ENCODE measurements around the gene RAB8B. TPM values are rescaled to one million over a fixed set of nuclear protein-coding genes. Genes with fewer than 3 reads are reported as not detected.

The RAB8B gene
- total and polyA plus RNA-seq, 10 of the 15 experiments (the other 5 are each of a cell fraction or from before 2014, with no cell fraction given), result 17.8 to 104 (median 65.1) TPM

DNA sequence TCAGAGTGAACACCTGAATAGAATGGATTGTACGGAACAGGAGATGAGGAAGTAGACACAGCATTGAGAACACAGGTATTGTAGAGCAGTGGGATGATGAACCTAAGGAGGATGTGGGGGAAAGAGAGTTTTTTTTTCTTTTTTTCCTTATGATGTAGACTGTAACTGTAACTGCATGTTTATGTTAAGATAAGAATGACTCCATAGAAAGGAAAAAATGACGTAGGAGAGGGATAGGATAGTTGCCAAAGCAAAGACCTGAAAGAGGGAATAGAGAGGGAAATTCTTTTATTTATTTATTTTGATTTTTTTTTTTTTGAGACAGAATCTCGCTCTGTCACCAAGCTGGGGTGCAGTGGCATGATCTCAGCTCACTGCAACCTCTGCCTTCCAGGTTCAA, 121.2 kb downstream of the RAB8B start:
- in situ Hi-C loops (cut with MboI), result no loop called here
- no peak for FAIRE-seq

DNA sequence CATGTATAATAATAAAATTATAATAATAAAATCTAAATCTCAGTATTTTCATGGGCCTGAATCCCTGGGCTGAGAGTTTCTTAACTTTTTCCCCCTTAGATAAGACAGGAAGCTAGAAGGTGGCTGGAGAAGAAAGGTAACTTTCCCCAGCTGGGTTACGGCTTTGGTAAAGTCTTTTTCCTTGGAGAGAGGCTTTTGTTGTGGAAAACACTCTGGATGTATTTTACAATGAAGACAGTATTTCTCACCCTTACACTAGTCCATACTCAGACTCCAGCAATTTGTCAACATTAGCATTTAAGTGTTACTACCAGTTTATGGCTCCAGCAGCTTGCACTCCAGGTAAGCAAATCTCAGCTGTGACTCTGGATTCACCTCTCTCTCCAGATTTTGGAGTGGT, 122.9 kb downstream of the RAB8B start:
- ChIA-PET RAD21 (ENCODE audit: unreplicated experiment) (interaction anchor here (0.6 to 1.1 kb wide), 2 partner anchors 20 to 150 kb away, joined by 3 read pairs; no protein-coding TSS in a partner anchor), POLR2A (interaction anchor here (0.7 kb wide), 1 partner anchor 186 kb away, joined by 4 read pairs; no protein-coding TSS in a partner anchor), CTCF (interaction anchor here (0.7 to 1.3 kb wide), 2 partner anchors 90 to 264 kb away, joined by 3 to 5 read pairs; no protein-coding TSS in a partner anchor), SMC1A (ENCODE audit: uncharacterized antibody, unreplicated experiment) (interaction anchor here (0.9 to 2.0 kb wide), 7 partner anchors 11 to 135 kb away, joined by 3 to 10 read pairs (median 3); no protein-coding TSS in a partner anchor)
- in situ Hi-C loops (cut with MboI), result no loop called here
- no peak for ATAC-seq
- H3K9me3 ChIP-seq (replicated peaks; ENCODE audit: control insufficient read depth, insufficient read depth, low read length), result no peaks in the 10 kb centered on the region
- intact Hi-C loops (cut with micrococcal nuclease; ENCODE audit: unreplicated experiment), result no loop called here
- H3K27ac ChIP-seq (ENCODE audit: control insufficient read depth, insufficient read depth), result no peak overlapping the region
- H3K4me3 ChIP-seq, result no peak overlapping the region
- no peaks in the 10 kb centered on the region for H3K79me2 ChIP-seq (ENCODE audit: control insufficient read depth, insufficient read depth, low read length)
- H3K9ac ChIP-seq (ENCODE audit: control insufficient read depth, insufficient read depth, low read length), result no peak overlapping the region
- TF ChIP-seq, protein P1, sequence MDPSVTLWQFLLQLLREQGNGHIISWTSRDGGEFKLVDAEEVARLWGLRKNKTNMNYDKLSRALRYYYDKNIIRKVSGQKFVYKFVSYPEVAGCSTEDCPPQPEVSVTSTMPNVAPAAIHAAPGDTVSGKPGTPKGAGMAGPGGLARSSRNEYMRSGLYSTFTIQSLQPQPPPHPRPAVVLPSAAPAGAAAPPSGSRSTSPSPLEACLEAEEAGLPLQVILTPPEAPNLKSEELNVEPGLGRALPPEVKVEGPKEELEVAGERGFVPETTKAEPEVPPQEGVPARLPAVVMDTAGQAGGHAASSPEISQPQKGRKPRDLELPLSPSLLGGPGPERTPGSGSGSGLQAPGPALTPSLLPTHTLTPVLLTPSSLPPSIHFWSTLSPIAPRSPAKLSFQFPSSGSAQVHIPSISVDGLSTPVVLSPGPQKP (IDR thresholded peaks at IDR 0.05; ENCODE audit: low read depth, low read length), result no peak
- no peak for TF ChIP-seq PAX8 (IDR thresholded peaks at IDR 0.05)
- no peak for TF ChIP-seq MEF2B (IDR thresholded peaks at IDR 0.05; ENCODE audit: partially characterized antibody, poor library complexity, severe bottlenecking)
- no peak for TF ChIP-seq YBX1 (IDR thresholded peaks at IDR 0.05)
- TF ChIP-seq, protein P2, sequence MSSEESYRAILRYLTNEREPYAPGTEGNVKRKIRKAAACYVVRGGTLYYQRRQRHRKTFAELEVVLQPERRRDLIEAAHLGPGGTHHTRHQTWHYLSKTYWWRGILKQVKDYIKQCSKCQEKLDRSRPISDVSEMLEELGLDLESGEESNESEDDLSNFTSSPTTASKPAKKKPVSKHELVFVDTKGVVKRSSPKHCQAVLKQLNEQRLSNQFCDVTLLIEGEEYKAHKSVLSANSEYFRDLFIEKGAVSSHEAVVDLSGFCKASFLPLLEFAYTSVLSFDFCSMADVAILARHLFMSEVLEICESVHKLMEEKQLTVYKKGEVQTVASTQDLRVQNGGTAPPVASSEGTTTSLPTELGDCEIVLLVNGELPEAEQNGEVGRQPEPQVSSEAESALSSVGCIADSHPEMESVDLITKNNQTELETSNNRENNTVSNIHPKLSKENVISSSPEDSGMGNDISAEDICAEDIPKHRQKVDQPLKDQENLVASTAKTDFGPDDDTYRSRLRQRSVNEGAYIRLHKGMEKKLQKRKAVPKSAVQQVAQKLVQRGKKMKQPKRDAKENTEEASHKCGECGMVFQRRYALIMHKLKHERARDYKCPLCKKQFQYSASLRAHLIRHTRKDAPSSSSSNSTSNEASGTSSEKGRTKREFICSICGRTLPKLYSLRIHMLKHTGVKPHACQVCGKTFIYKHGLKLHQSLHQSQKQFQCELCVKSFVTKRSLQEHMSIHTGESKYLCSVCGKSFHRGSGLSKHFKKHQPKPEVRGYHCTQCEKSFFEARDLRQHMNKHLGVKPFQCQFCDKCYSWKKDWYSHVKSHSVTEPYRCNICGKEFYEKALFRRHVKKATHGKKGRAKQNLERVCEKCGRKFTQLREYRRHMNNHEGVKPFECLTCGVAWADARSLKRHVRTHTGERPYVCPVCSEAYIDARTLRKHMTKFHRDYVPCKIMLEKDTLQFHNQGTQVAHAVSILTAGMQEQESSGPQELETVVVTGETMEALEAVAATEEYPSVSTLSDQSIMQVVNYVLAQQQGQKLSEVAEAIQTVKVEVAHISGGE (CRISPR knock-in tag; IDR thresholded peaks at IDR 0.05), result no peak
- TF ChIP-seq CHD4 (IDR thresholded peaks at IDR 0.05), result no peak
- no peak for TF ChIP-seq SMAD5 (IDR thresholded peaks at IDR 0.05; ENCODE audit: low read depth)
- no peak for TF ChIP-seq SMAD1 (IDR thresholded peaks at IDR 0.05; ENCODE audit: low read depth, partially characterized antibody)
- TF ChIP-seq, protein P3, sequence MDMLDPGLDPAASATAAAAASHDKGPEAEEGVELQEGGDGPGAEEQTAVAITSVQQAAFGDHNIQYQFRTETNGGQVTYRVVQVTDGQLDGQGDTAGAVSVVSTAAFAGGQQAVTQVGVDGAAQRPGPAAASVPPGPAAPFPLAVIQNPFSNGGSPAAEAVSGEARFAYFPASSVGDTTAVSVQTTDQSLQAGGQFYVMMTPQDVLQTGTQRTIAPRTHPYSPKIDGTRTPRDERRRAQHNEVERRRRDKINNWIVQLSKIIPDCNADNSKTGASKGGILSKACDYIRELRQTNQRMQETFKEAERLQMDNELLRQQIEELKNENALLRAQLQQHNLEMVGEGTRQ (IDR thresholded peaks at IDR 0.05; ENCODE audit: borderline replicate concordance, low read depth, low read length), result no peak
- no peak for DNase-seq (ENCODE audit: low read depth, low spot score)
- WGBS (ENCODE audit: insufficient coverage, insufficient replicate concordance, low lambda C conversion rate, missing lambda C conversion rate), result 100% methylated on average over 1 of the region's 1 CpG
- no peak overlapping the region for H3K4me2 ChIP-seq (ENCODE audit: control insufficient read depth, insufficient read depth)
- no peaks in the 10 kb centered on the region for H4K20me1 ChIP-seq (ENCODE audit: control insufficient read depth, insufficient read depth)
- BruUV-seq (replicated peaks), result no TSS peak
- no peak for FAIRE-seq
- no peaks in the 10 kb centered on the region for H3K27me3 ChIP-seq (replicated peaks in 1 of 2; ENCODE audit: control insufficient read depth in 2 of 2, insufficient read depth in 2 of 2, low read length in 1 of 2)
- H3K36me3 ChIP-seq (ENCODE audit: control insufficient read depth in 2 of 2, insufficient read depth in 2 of 2, low read length in 1 of 2), result no peaks in the 10 kb centered on the region
- no peaks in the 10 kb centered on the region for H3K4me1 ChIP-seq (ENCODE audit: control insufficient read depth, insufficient read depth, low read length)
- no peak overlapping the region for H2AFZ ChIP-seq (ENCODE audit: control insufficient read depth, low read depth, low read length)

More for the DNA sequence above, 121.2 kb downstream of the RAB8B start:
- Histone ChIP-seq H3K27me3 (replicated peaks in 1 of 2; ENCODE audit: control insufficient read depth in 2 of 2, insufficient read depth in 2 of 2, low read length in 1 of 2) (no peaks in the 10 kb centered on the region), H4K20me1 (ENCODE audit: control insufficient read depth, insufficient read depth) (no peaks in the 10 kb centered on the region), H3K4me2 (ENCODE audit: control insufficient read depth, insufficient read depth) (no peak overlapping the region), H2AFZ (ENCODE audit: control insufficient read depth, low read depth, low read length) (no peak overlapping the region), H3K27ac (ENCODE audit: control insufficient read depth, insufficient read depth) (no peak overlapping the region), H3K4me3 (no peak overlapping the region), H3K9me3 (replicated peaks; ENCODE audit: control insufficient read depth, insufficient read depth, low read length) (no peaks in the 10 kb centered on the region), H3K79me2 (ENCODE audit: control insufficient read depth, insufficient read depth, low read length) (no peaks in the 10 kb centered on the region), H3K4me1 (ENCODE audit: control insufficient read depth, insufficient read depth, low read length) (no peaks in the 10 kb centered on the region), H3K9ac (ENCODE audit: control insufficient read depth, insufficient read depth, low read length) (no peak overlapping the region), H3K36me3 (ENCODE audit: control insufficient read depth in 2 of 2, insufficient read depth in 2 of 2, low read length in 1 of 2) (peaks cover 0 to 1% of the 10 kb centered on the region in 2 experiments; a peak in 1 of 4 replicates)
- ATAC-seq (no peak), DNase-seq (ENCODE audit: low read depth, low spot score) (no peak)
- intact Hi-C loops (cut with micrococcal nuclease; ENCODE audit: unreplicated experiment), result no loop called here
- RAD21 ChIA-PET (ENCODE audit: unreplicated experiment), result no interaction called here
- POLR2A ChIA-PET, result no interaction called here
- no TSS peak for BruUV-seq (replicated peaks)
- SMC1A ChIA-PET (ENCODE audit: uncharacterized antibody, unreplicated experiment), result no interaction called here
- 46% methylated on average over 3 of the region's 3 CpGs for WGBS (ENCODE audit: insufficient coverage, insufficient replicate concordance, low lambda C conversion rate, missing lambda C conversion rate)
- TF ChIP-seq BRCA1 (IDR thresholded peaks at IDR 0.05; ENCODE audit: low read depth, low read length) (no peak), TBL1XR1 (IDR thresholded peaks at IDR 0.05; ENCODE audit: low read depth, low read length) (no peak), YY1 (IDR thresholded peaks at IDR 0.05; ENCODE audit: low read depth, low read length) (no peak), PML (IDR thresholded peaks at IDR 0.05; ENCODE audit: low read length) (no peak)
- CTCF ChIA-PET, result interaction anchor here (1.2 to 1.5 kb wide), 2 partner anchors 22 to 104 kb away, joined by 3 to 5 read pairs; no protein-coding TSS in a partner anchor

All from GM12878 (cell line).